ENCODE results near the gene ZSWIM5. TPM values are rescaled to one million over a fixed set of nuclear protein-coding genes. Genes with fewer than 3 reads are reported as not detected.
A peak's percentile ranks its signal among the peaks of the same experiment; 100 is the strongest.

ZSWIM5 gene
- total RNA-seq, 3 donors from 2014 or later, result 1.6 to 4.5 (median 3.3) TPM

GRCh38 chr1:45213892-45214291 lies 7.5 kb upstream of the ZSWIM5 start:
- no peak for DNase-seq (ENCODE audit: low spot score in 2 of 2)
- TF ChIP-seq POLR2AphosphoS5 (IDR thresholded peaks at IDR 0.05) (no peak), POLR2A (IDR thresholded peaks at IDR 0.05) (no peak)
- TF ChIP-seq, protein P1, sequence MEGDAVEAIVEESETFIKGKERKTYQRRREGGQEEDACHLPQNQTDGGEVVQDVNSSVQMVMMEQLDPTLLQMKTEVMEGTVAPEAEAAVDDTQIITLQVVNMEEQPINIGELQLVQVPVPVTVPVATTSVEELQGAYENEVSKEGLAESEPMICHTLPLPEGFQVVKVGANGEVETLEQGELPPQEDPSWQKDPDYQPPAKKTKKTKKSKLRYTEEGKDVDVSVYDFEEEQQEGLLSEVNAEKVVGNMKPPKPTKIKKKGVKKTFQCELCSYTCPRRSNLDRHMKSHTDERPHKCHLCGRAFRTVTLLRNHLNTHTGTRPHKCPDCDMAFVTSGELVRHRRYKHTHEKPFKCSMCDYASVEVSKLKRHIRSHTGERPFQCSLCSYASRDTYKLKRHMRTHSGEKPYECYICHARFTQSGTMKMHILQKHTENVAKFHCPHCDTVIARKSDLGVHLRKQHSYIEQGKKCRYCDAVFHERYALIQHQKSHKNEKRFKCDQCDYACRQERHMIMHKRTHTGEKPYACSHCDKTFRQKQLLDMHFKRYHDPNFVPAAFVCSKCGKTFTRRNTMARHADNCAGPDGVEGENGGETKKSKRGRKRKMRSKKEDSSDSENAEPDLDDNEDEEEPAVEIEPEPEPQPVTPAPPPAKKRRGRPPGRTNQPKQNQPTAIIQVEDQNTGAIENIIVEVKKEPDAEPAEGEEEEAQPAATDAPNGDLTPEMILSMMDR (IDR thresholded peaks at IDR 0.05), result no peak
- no peaks in the 10 kb centered on the region for H3K9me3 ChIP-seq
- intact Hi-C loops (cut with DNase I; ENCODE audit: low total_unique reads), result no loop called here
- no peak overlapping the region for H3K4me3 ChIP-seq
- H3K36me3 ChIP-seq, result no peaks in the 10 kb centered on the region
- H3K4me1 ChIP-seq, result no peaks in the 10 kb centered on the region
- H3K27me3 ChIP-seq, result no peaks in the 10 kb centered on the region
- no peak overlapping the region for H3K27ac ChIP-seq

- Histone ChIP-seq H3K36me3 (no peaks in the 10 kb centered on the region), H3K27ac (no peak overlapping the region), H3K4me1 (no peaks in the 10 kb centered on the region), H3K4me3 (no peak overlapping the region), H3K9me3 (no peaks in the 10 kb centered on the region), H3K27me3 (no peaks in the 10 kb centered on the region)
- DNase-seq (ENCODE audit: low spot score in 2 of 2), result no peak
- intact Hi-C loops (cut with DNase I; ENCODE audit: low total_unique reads), result no loop called here
- TF ChIP-seq, protein P1 (IDR thresholded peaks at IDR 0.05), result no peak
- no peak for TF ChIP-seq POLR2A (IDR thresholded peaks at IDR 0.05)
- TF ChIP-seq POLR2AphosphoS5 (IDR thresholded peaks at IDR 0.05), result no peak
Measured at GRCh38 chr1:45211076-45211475, 4.7 kb upstream of the ZSWIM5 start.

- DNase-seq (ENCODE audit: low spot score in 2 of 2), result no peak
- H3K36me3 ChIP-seq, result no peaks in the 10 kb centered on the region
- TF ChIP-seq POLR2A (IDR thresholded peaks at IDR 0.05) (no peak), POLR2AphosphoS5 (IDR thresholded peaks at IDR 0.05) (no peak)
- TF ChIP-seq, protein P1 (IDR thresholded peaks at IDR 0.05), result no peak
- peak overlapping the region; percentile 83 to 91 for H3K27ac ChIP-seq
- H3K27me3 ChIP-seq, result no peaks in the 10 kb centered on the region
- H3K4me1 ChIP-seq, result no peaks in the 10 kb centered on the region
- H3K4me3 ChIP-seq, result peak overlapping the region; percentile 74 to 94 (median 88)
- intact Hi-C loops (cut with DNase I; ENCODE audit: low total_unique reads), result no loop called here
- no peaks in the 10 kb centered on the region for H3K9me3 ChIP-seq
Measured at GRCh38 chr1:45206808-45207623, 611 bp upstream of the ZSWIM5 start.

DNA sequence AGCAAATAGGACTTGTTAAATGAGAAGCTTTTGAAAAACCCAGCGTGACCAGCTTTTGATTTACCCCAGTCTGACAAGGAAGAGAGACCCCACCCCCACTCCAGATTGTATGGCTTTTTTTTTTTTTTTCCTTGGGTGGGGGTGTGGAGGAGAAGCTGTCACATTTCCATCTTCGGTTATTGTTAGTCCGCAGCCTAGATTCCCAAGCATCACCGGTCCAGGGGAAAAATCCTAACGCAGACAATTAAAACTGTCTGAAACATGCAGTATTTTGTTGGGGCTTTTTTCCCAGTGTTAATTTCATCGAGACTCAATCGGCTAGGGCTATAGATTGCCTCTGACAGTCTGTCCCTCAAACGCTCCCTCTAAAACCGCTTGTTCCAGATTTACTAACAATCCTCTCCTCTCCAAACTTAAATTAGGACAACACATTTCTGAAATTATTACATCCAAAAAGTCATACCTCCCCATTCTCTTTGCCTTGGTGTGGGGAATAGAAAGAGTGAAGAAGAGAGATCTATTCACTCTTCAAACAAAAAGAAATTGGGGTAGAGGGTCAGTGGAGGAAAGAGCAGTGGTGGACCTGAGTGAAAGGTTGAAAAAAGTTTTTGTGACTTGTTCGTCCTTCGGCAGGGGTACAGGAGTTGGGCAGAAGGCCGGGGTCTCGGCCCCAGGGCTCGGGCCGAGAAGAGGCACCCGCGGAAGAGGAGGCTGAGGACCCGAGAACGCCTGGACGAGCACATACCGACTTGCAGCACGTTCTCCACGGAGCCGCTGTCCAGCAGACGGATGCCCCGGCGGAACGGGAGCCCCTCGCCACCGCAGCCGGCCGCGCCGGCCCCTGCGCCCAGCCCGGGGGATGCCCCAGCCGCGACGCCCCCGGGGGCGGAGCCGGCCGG lies 1.1 kb downstream of the ZSWIM5 start:
- Histone ChIP-seq H3K4me1 (no peaks in the 10 kb centered on the region), H3K9me3 (no peaks in the 10 kb centered on the region), H3K27me3 (no peaks in the 10 kb centered on the region), H3K36me3 (no peaks in the 10 kb centered on the region), H3K27ac (peak overlapping the region in 1 of 2 donors; percentile 40), H3K4me3 (peak overlapping the region; percentile 74 to 94 (median 88))
- no peak for DNase-seq (ENCODE audit: low spot score in 2 of 2)
- intact Hi-C loops (cut with DNase I; ENCODE audit: low total_unique reads), result no loop called here
- TF ChIP-seq POLR2A (IDR thresholded peaks at IDR 0.05), result no peak

DNA sequence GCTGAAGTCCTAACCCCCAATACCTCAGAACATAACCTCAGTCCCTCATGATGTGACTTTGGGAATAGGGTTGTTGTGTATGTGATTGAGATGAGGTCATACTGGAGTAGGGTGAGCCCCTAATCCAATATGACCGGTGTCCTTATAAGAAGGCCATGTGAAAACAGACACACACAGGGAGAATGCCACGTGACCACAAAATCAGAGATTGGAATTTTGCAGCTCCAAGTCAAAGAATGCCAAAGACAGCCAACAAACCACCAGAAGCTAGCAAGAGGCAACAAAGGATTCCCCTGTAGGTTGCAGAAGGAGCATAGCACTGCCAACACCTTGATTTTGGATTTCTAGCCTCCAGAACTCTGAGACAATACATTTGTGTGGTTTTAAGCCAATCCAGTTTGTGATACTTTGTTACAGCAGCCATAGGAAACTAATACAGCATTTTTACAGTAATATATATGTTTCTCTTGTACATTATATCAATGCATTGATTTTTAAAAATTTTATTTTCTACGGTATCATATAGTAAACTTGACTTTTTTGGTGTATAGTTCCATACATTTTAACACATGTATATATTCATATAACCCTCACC lies 5.4 kb downstream of the ZSWIM5 start:
- intact Hi-C loops (cut with DNase I; ENCODE audit: low total_unique reads), result no loop called here
- no peaks in the 10 kb centered on the region for H3K27me3 ChIP-seq
- H3K36me3 ChIP-seq, result no peaks in the 10 kb centered on the region
- DNase-seq (ENCODE audit: low spot score in 2 of 2), result no peak
- no peak overlapping the region for H3K4me3 ChIP-seq
- peaks cover 0 to 12% of the 10 kb centered on the region in 2 donors for H3K9me3 ChIP-seq
- H3K27ac ChIP-seq, result no peak overlapping the region
- TF ChIP-seq, protein P1 (IDR thresholded peaks at IDR 0.05), result no peak
- no peak for TF ChIP-seq POLR2AphosphoS5 (IDR thresholded peaks at IDR 0.05)
- no peak for TF ChIP-seq POLR2A (IDR thresholded peaks at IDR 0.05)
- no peaks in the 10 kb centered on the region for H3K4me1 ChIP-seq

Data from breast epithelium (tissue), 4 donors.